ENCODE measurements around the gene PPFIA1. TPM values are rescaled to one million over a fixed set of nuclear protein-coding genes. Genes with fewer than 3 reads are reported as not detected.

The PPFIA1 gene
- total and polyA plus RNA-seq, 2 experiments from 2014 or later: 36.0 to 39.6 TPM

GRCh38 chr11:70289582-70289981 lies 19.1 kb downstream of the PPFIA1 start:
- Histone ChIP-seq H3K36me3 (replicated peaks; ENCODE audit: insufficient read depth, low read depth) (no peaks in the 10 kb centered on the region), H3K9me3 (ENCODE audit: low read depth) (no peaks in the 10 kb centered on the region), H3K9me2 (replicated peaks; ENCODE audit: insufficient read depth) (no peaks in the 10 kb centered on the region), H3K27ac (no peak overlapping the region), H4K20me1 (ENCODE audit: insufficient read depth, poor library complexity, severe bottlenecking) (peaks cover 12% of the 10 kb centered on the region), H2AFZ (no peak overlapping the region), H3K27me3 (no peaks in the 10 kb centered on the region), H3K4me2 (no peak overlapping the region), H3K4me1 (ENCODE audit: insufficient read depth) (no peaks in the 10 kb centered on the region), H3K79me2 (peaks cover 54% of the 10 kb centered on the region), H3K4me3 (no peak overlapping the region)
- no peak for TF ChIP-seq EZH2phosphoT487 (IDR thresholded peaks at IDR 0.05; ENCODE audit: low read depth, severe bottlenecking, unreplicated experiment)
- no peak for TF ChIP-seq CTCF (IDR thresholded peaks at IDR 0.05; ENCODE audit: poor library complexity)
- TF ChIP-seq EZH2 (IDR thresholded peaks at IDR 0.05; ENCODE audit: borderline replicate concordance): no peak
- WGBS (ENCODE audit: low lambda C conversion rate, missing lambda C conversion rate): 98% methylated on average over 4 of the region's 4 CpGs
- DNase-seq (ENCODE audit: low spot score): no peak

- Histone ChIP-seq H2AFZ (no peak overlapping the region), H3K9me2 (replicated peaks; ENCODE audit: insufficient read depth) (no peaks in the 10 kb centered on the region), H3K36me3 (replicated peaks; ENCODE audit: insufficient read depth, low read depth) (no peaks in the 10 kb centered on the region), H3K4me1 (ENCODE audit: insufficient read depth) (no peaks in the 10 kb centered on the region), H3K79me2 (peaks cover 54% of the 10 kb centered on the region), H3K4me3 (no peak overlapping the region), H3K27me3 (no peaks in the 10 kb centered on the region), H3K4me2 (no peak overlapping the region), H4K20me1 (ENCODE audit: insufficient read depth, poor library complexity, severe bottlenecking) (peaks cover 12% of the 10 kb centered on the region), H3K27ac (no peak overlapping the region), H3K9me3 (ENCODE audit: low read depth) (no peaks in the 10 kb centered on the region)
- 96% methylated on average over 7 of the region's 7 CpGs for WGBS (ENCODE audit: low lambda C conversion rate, missing lambda C conversion rate)
- DNase-seq (ENCODE audit: low spot score): no peak
- TF ChIP-seq CTCF (IDR thresholded peaks at IDR 0.05; ENCODE audit: poor library complexity): no peak
Measured at GRCh38 chr11:70290361-70291065, 20.0 kb downstream of the PPFIA1 start.

GRCh38 chr11:70292166-70292565 lies 21.7 kb downstream of the PPFIA1 start:
- H4K20me1 ChIP-seq (ENCODE audit: insufficient read depth, poor library complexity, severe bottlenecking): peaks cover 12% of the 10 kb centered on the region
- TF ChIP-seq EZH2phosphoT487 (IDR thresholded peaks at IDR 0.05; ENCODE audit: low read depth, severe bottlenecking, unreplicated experiment) (no peak), EZH2 (IDR thresholded peaks at IDR 0.05; ENCODE audit: borderline replicate concordance) (no peak), CTCF (IDR thresholded peaks at IDR 0.05; ENCODE audit: poor library complexity) (no peak)
- 95% methylated on average over 8 of the region's 8 CpGs for WGBS (ENCODE audit: low lambda C conversion rate, missing lambda C conversion rate)

More at GRCh38 chr11:70292166-70292565, 21.7 kb downstream of the PPFIA1 start:
- no peaks in the 10 kb centered on the region for H3K9me3 ChIP-seq (ENCODE audit: low read depth)
- H3K4me1 ChIP-seq (ENCODE audit: insufficient read depth): no peaks in the 10 kb centered on the region
- DNase-seq (ENCODE audit: low spot score): no peak
- no peak overlapping the region for H3K27ac ChIP-seq
- no peaks in the 10 kb centered on the region for H3K9me2 ChIP-seq (replicated peaks; ENCODE audit: insufficient read depth)
- H3K27me3 ChIP-seq: no peaks in the 10 kb centered on the region
- H3K4me3 ChIP-seq: no peak overlapping the region
- H3K79me2 ChIP-seq: peaks cover 50% of the 10 kb centered on the region
- H3K4me2 ChIP-seq: no peak overlapping the region
- no peaks in the 10 kb centered on the region for H3K36me3 ChIP-seq (replicated peaks; ENCODE audit: insufficient read depth, low read depth)
- H2AFZ ChIP-seq: no peak overlapping the region

Data from hepatocyte (in vitro differentiated cells).